H1 (cell line): ENCODE measurements around the gene PDE2A. TPM values are rescaled to one million over a fixed set of nuclear protein-coding genes. Genes with fewer than 3 reads are reported as not detected.

Experiments
- CTCF ChIA-PET: fragments of 300-600 bp; sonication (Branson Sonifier 250); formaldehyde crosslinking; loops from one replicate; lab custom pipeline; 2021; ENCODE audit not compliant: partially characterized antibody; lab: Charles Lee
- POLR2A ChIA-PET: fragments of 300-600 bp; sonication (Branson Sonifier 250); formaldehyde crosslinking; loops from one replicate; lab custom pipeline; 2021; ENCODE audit warnings: inconsistent platforms; ENCODE audit not compliant: partially characterized antibody; lab: Charles Lee
- DNase-seq, 2 experiments: peaks; one replicate each; pipeline versions ENCODE4 v3.0.0 to v3.0.0-alpha.2; 2010 to 2022; ENCODE audit warnings: low spot score in 2 of 2, low read depth in 1 of 2, mixed read lengths in 1 of 2
- FAIRE-seq: peaks from 2 replicates; lab custom pipeline; 2011; peaks lifted over from hg19 to GRCh38; lab: Jason Lieb, UNC
- H2AFZ ChIP-seq: 2 replicates; pipeline ENCODE4 v1.8.1; 2012; ENCODE audit warnings: low read length, inconsistent platforms
- H2AK5ac ChIP-seq: 2 replicates; pipeline ENCODE4 v1.6.1; 2013; ENCODE audit warnings: low read depth, low read length
- H2BK120ac ChIP-seq: replicated peaks from 2 replicates; pipeline ENCODE3; 2013; ENCODE audit warnings: low read depth, low read length, inconsistent platforms
- H2BK12ac ChIP-seq: 2 replicates; pipeline ENCODE4 v1.6.1; 2013; ENCODE audit warnings: low read depth, low read length
- H2BK15ac ChIP-seq: 2 replicates; pipeline ENCODE4 v1.6.1; 2013; ENCODE audit warnings: low read length
- H2BK20ac ChIP-seq: 2 replicates; pipeline ENCODE4 v1.6.1; 2013; ENCODE audit warnings: low read length
- H2BK5ac ChIP-seq: 2 replicates; pipeline ENCODE4 v1.6.1; 2013; ENCODE audit warnings: low read depth, low read length
- H3K14ac ChIP-seq: 2 replicates; pipeline ENCODE4 v1.6.1; 2013; ENCODE audit warnings: inconsistent platforms; ENCODE audit not compliant: insufficient read length
- H3K18ac ChIP-seq: 2 replicates; pipeline ENCODE4 v1.6.1; 2013; ENCODE audit warnings: low read length; ENCODE audit errors: extremely low read depth
- H3K23ac ChIP-seq: 2 replicates; pipeline ENCODE4 v1.6.1; 2013; ENCODE audit warnings: inconsistent platforms; ENCODE audit not compliant: insufficient read length
- H3K23me2 ChIP-seq: 2 replicates; pipeline ENCODE4 v1.6.1; 2013; ENCODE audit warnings: low read depth, low read length
- H3K27ac ChIP-seq: 2 replicates; pipeline ENCODE4 v1.6.1; 2011; ENCODE audit warnings: low read depth, low read length, inconsistent platforms
- H3K27me3 ChIP-seq, 4 experiments: replicated peaks in 1 of 4; 1 replicate in 1 of 4; 2 replicates in 3 of 4; pipeline versions ENCODE4 v1.6.1 to v1.8.1; 2011 to 2013; ENCODE audit warnings: low read length in 3 of 4, mild to moderate bottlenecking in 3 of 4, inconsistent platforms in 2 of 4, mixed read lengths in 2 of 4, moderate library complexity in 1 of 4; ENCODE audit not compliant: control insufficient read depth in 3 of 4, insufficient read depth in 3 of 4; ENCODE audit errors: extremely low read depth in 1 of 4
- H3K36me3 ChIP-seq, 4 experiments: 2 replicates each; pipeline versions ENCODE4 v1.6.1 to v1.8.1; 2011 to 2013; ENCODE audit warnings: mild to moderate bottlenecking in 4 of 4, low read length in 3 of 4, moderate library complexity in 2 of 4, control low read depth in 1 of 4, inconsistent platforms in 1 of 4; ENCODE audit not compliant: insufficient read depth in 4 of 4, control insufficient read depth in 2 of 4
- H3K4ac ChIP-seq: replicated peaks from 2 replicates; pipeline ENCODE3; 2013; ENCODE audit warnings: low read length, low read depth, mixed read lengths, inconsistent platforms; ENCODE audit not compliant: insufficient read length
- H3K4me1 ChIP-seq, 4 experiments: replicated peaks in 1 of 4; 1 replicate in 1 of 4; 2 replicates in 3 of 4; pipeline versions ENCODE4 v1.6.1 to v1.8.1; 2011 to 2013; ENCODE audit warnings: low read length in 3 of 4, inconsistent platforms in 2 of 4, mixed read lengths in 1 of 4; ENCODE audit not compliant: insufficient read depth in 4 of 4, control insufficient read depth in 3 of 4
- H3K4me2 ChIP-seq, 2 experiments: 2 replicates each; pipeline versions ENCODE4 v1.6.1 to v1.8.1; 2011 to 2013; ENCODE audit warnings: low read depth in 2 of 2, low read length in 2 of 2, control low read depth in 1 of 2, inconsistent platforms in 1 of 2, mild to moderate bottlenecking in 1 of 2; ENCODE audit not compliant: insufficient read depth in 1 of 2
- H3K4me3 ChIP-seq, 4 experiments: fragments of 200-600, 300-600 bp in 1 of 4; sonication (generic), shearing (Covaris generic), sonication (Bioruptor Twin) in 1 of 4; 2 replicates each; pipeline versions ENCODE4 v1.5.1 to v1.8.1; 2011 to 2016; ENCODE audit warnings: low read length in 4 of 4, low read depth in 3 of 4, control low read depth in 2 of 4, inconsistent platforms in 2 of 4, mild to moderate bottlenecking in 2 of 4, mixed read lengths in 1 of 4, moderate library complexity in 1 of 4; ENCODE audit not compliant: insufficient read depth in 2 of 4; ENCODE audit errors: extremely low read depth in 1 of 4
- H3K56ac ChIP-seq: replicated peaks from 2 replicates; pipeline ENCODE3; 2013; ENCODE audit warnings: low read depth, mild to moderate bottlenecking, mixed read lengths, low read length, inconsistent platforms; ENCODE audit not compliant: insufficient read length
- H3K79me1 ChIP-seq: 2 replicates; pipeline ENCODE4 v1.6.1; 2013; ENCODE audit warnings: low read depth, low read length, control low read depth
- H3K79me2 ChIP-seq, 2 experiments: 2 replicates each; pipeline versions ENCODE4 v1.6.1 to v1.8.1; 2012 to 2013; ENCODE audit warnings: low read length in 2 of 2, mild to moderate bottlenecking in 2 of 2, inconsistent platforms in 1 of 2; ENCODE audit not compliant: insufficient read depth in 2 of 2, control insufficient read depth in 1 of 2
- H3K9ac ChIP-seq, 4 experiments: replicated peaks in 1 of 4; 1 replicate in 1 of 4; 2 replicates in 3 of 4; pipeline versions ENCODE4 v1.6.1 to v1.8.1; 2011 to 2013; ENCODE audit warnings: low read depth in 3 of 4, low read length in 3 of 4, control low read depth in 2 of 4, mild to moderate bottlenecking in 2 of 4, moderate library complexity in 2 of 4, inconsistent platforms in 1 of 4; ENCODE audit errors: extremely low read depth in 1 of 4
- H3K9me3 ChIP-seq, 2 experiments: 2 replicates each; pipeline versions ENCODE4 v1.6.1 to v1.8.1; 2012 to 2013; ENCODE audit warnings: mild to moderate bottlenecking in 2 of 2, moderate library complexity in 2 of 2, control low read depth in 1 of 2, inconsistent platforms in 1 of 2, low read depth in 1 of 2, low read length in 1 of 2, mixed read lengths in 1 of 2; ENCODE audit not compliant: insufficient read depth in 2 of 2
- H4K20me1 ChIP-seq, 2 experiments: replicated peaks in 1 of 2; 2 replicates each; pipeline versions ENCODE3 to v1.8.1; 2011 to 2013; ENCODE audit warnings: inconsistent platforms in 2 of 2, low read length in 2 of 2, mild to moderate bottlenecking in 1 of 2; ENCODE audit not compliant: insufficient read depth in 2 of 2, control insufficient read depth in 1 of 2
- H4K5ac ChIP-seq: 2 replicates; pipeline ENCODE4 v1.6.1; 2013; ENCODE audit warnings: low read length, low read depth, mixed read lengths, inconsistent platforms; ENCODE audit not compliant: insufficient read length
- H4K8ac ChIP-seq: 2 replicates; pipeline ENCODE4 v1.8.0; 2013; ENCODE audit warnings: mild to moderate bottlenecking, moderate library complexity, low read length, inconsistent platforms; ENCODE audit not compliant: insufficient read depth; ENCODE audit errors: extremely low read depth
- H4K91ac ChIP-seq: replicated peaks from 2 replicates; pipeline ENCODE3; 2013; ENCODE audit warnings: low read length, mixed read lengths, inconsistent platforms; ENCODE audit not compliant: insufficient read length
- BRCA1 ChIP-seq: IDR thresholded peaks from 2 replicates; pipeline ENCODE4 v1.6.1; 2012; ENCODE audit warnings: low read depth, low read length, improper control_type of control experiment
- HDAC2 ChIP-seq, 2 experiments: fragments of 300-600 bp in 1 of 2; sonication (generic) in 1 of 2; IDR thresholded peaks; 2 replicates each; pipeline ENCODE4 v1.6.1; 2011 to 2012; ENCODE audit warnings: low read depth in 2 of 2, low read length in 2 of 2, mild to moderate bottlenecking in 2 of 2, moderate library complexity in 2 of 2, borderline replicate concordance in 1 of 2, inconsistent platforms in 1 of 2
- POLR2A ChIP-seq, 2 experiments: IDR thresholded peaks; 1 replicate in 1 of 2; 2 replicates in 1 of 2; pipeline ENCODE4 v1.6.1; 2011; ENCODE audit warnings: low read depth in 2 of 2, low read length in 2 of 2, mild to moderate bottlenecking in 2 of 2; ENCODE audit errors: control extremely low read depth in 1 of 2
- POLR2AphosphoS5 ChIP-seq: IDR thresholded peaks from 2 replicates; pipeline ENCODE4 v1.6.1; 2011; ENCODE audit warnings: low read depth, low read length
- WGBS, 2 experiments: shearing (Covaris generic) in 1 of 2; methylation state at CpG; one replicate each; pipeline versions ENCODE4 v1.1.6 to v1.1.7; 2013 to 2015; ENCODE audit warnings: low lambda C conversion rate in 2 of 2, mixed read lengths in 2 of 2, inconsistent platforms in 1 of 2, low coverage in 1 of 2, missing lambda C conversion rate in 1 of 2; ENCODE audit not compliant: insufficient replicate concordance in 2 of 2, insufficient coverage in 1 of 2, insufficient read length in 1 of 2; ENCODE audit errors: extremely low coverage in 1 of 2, missing lambda C conversion rate in 1 of 2; 5-methylcytosine and 5-hydroxymethylcytosine counted together
- polyA plus RNA-seq, 7 experiments: library from polyadenylated mRNA; depleted of rRNA in 3 of 7; stranded (reverse) in 5 of 7; unstranded in 2 of 7; fragments of >200 nt in 5 of 7; fragments of 200-250 nt in 2 of 7; gene quantifications; 1 replicate in 5 of 7; 2 replicates in 1 of 7; 4 replicates in 1 of 7; pipeline versions ENCODE4 v1.2.1 to v1.2.3, GENCODE V29; 2011 to 2013; ENCODE audit warnings: missing spikeins in 2 of 7, mixed read lengths in 2 of 7
- total RNA-seq: library from RNA; stranded (reverse); fragmentation: NEBNext Ultra II Directional; extraction: Animal tissue kit (Norgen Biotek cat#: 25700); gene quantifications from 2 replicates; pipeline ENCODE4 v1.2.1, GENCODE V29; 2021

PDE2A gene
- total and polyA plus RNA-seq, 2 of the 8 experiments (the other 6 are each of a cell fraction or from before 2014, with no cell fraction given), result 3.4 to 7.1 TPM

- Histone ChIP-seq H2AK5ac (no peak overlapping the region), H3K4me1 (peaks cover 0 to 21% (median 16%) of the 10 kb centered on the region in 4 experiments; a peak in 6 of 7 replicates), H3K9me3 (no peaks in the 10 kb centered on the region), H3K27me3 (peaks cover 0 to 39% (median 30%) of the 10 kb centered on the region in 4 experiments; a peak in 6 of 7 replicates), H3K23me2 (peaks cover 8% of the 10 kb centered on the region; the same call in 1 of the 2 replicates), H2BK12ac (no peak overlapping the region), H3K4ac (no peak overlapping the region), H3K4me2 (peak overlapping the region; percentile 30 to 65), H3K14ac (no peak overlapping the region), H3K23ac (no peak overlapping the region), H2BK5ac (no peak overlapping the region), H3K79me2 (no peaks in the 10 kb centered on the region), H4K91ac (no peak overlapping the region), H3K9ac (no peak overlapping the region), H4K5ac (no peak overlapping the region), H3K79me1 (no peaks in the 10 kb centered on the region), H4K8ac (no peak overlapping the region), H3K27ac (no peak overlapping the region), H2BK15ac (no peak overlapping the region), H2BK120ac (no peak overlapping the region), H2BK20ac (no peak overlapping the region), H4K20me1 (peaks cover 5 to 20% of the 10 kb centered on the region in 2 experiments), H3K18ac (no peak overlapping the region), H3K36me3 (no peaks in the 10 kb centered on the region), H3K56ac (no peak overlapping the region), H3K4me3 (peak overlapping the region in 1 of 4 experiments; percentile 23; a peak in 2 of 8 replicates), H2AFZ (no peak overlapping the region)
- ChIA-PET CTCF (interaction anchor here (0.5 to 19.1 kb wide), 16 partner anchors 7 to 246 kb away, joined by 3 to 384 read pairs (median 4); no protein-coding TSS in a partner anchor), POLR2A (interaction anchor here (1.1 to 2.7 kb wide), 9 partner anchors 11 to 136 kb away, joined by 3 to 10 read pairs (median 3); no protein-coding TSS in a partner anchor)
- DNase-seq (peak in 1 of 2 experiments; percentile 94), FAIRE-seq (no peak)
- 3% methylated on average over 24 of the region's 30 CpGs; no CpG with 5 or more reads in 1 of the 2 experiments for WGBS, 2 experiments
- TF ChIP-seq POLR2A (IDR thresholded peaks at IDR 0.05; ENCODE audit: control extremely low read depth in 1 of 2, low read depth in 2 of 2, low read length in 2 of 2), result peak in 1 of 2 experiments; percentile 46; a peak in 1 of 3 replicates
- no peak for TF ChIP-seq BRCA1
- peak; percentile 52 for TF ChIP-seq POLR2AphosphoS5
- TF ChIP-seq HDAC2 (IDR thresholded peaks at IDR 0.05; ENCODE audit: borderline replicate concordance in 1 of 2, low read depth in 2 of 2, low read length in 2 of 2), result peak; percentile 58 to 89; a peak in 1 of 4 replicates
Observed at GRCh38 chr11:72676861-72677341, 2.7 kb upstream of the PDE2A start.
